HepG2 (cell line): ENCODE measurements around the gene GLUD2. TPM values are rescaled to one million over a fixed set of nuclear protein-coding genes. Genes with fewer than 3 reads are reported as not detected.

Experiments used
- BCL6 ChIP-seq: IDR thresholded peaks from 2 replicates; pipeline ENCODE4 v1.6.1; 2016; ENCODE audit warnings: missing genetic modification reagents, missing compliant biosample characterization
- FOXP1 ChIP-seq, 2 experiments: fragments of 450-650 bp in 1 of 2; IDR thresholded peaks; 2 replicates each; pipeline ENCODE4 v1.6.1; 2017 to 2018; ENCODE audit warnings: antibody characterized with exemption in 1 of 2
- HNRNPH1 ChIP-seq: fragments of 200-400 bp; formaldehyde crosslinking; optimal IDR thresholded peaks from 2 replicates; pipeline ENCODE3; 2017; ENCODE audit warnings: mild to moderate bottlenecking, low read depth, low read length
- ISL2 ChIP-seq: sonication (generic); formaldehyde crosslinking; IDR thresholded peaks from 2 replicates; pipeline ENCODE4 v1.5.0; 2020; ENCODE audit warnings: missing genetic modification reagents
- MED1 ChIP-seq: sonication (generic); formaldehyde crosslinking; IDR thresholded peaks from 2 replicates; pipeline ENCODE4 v1.4.0; 2020; ENCODE audit warnings: missing genetic modification reagents
- RBFOX2 ChIP-seq: fragments of 200-400 bp; formaldehyde crosslinking; IDR thresholded peaks from 2 replicates; pipeline ENCODE4 v1.6.1; 2017; ENCODE audit warnings: low read depth, mild to moderate bottlenecking, low read length
- THRA ChIP-seq: sonication (generic); formaldehyde crosslinking; IDR thresholded peaks from 2 replicates; pipeline ENCODE4 v1.4.0; 2020; ENCODE audit warnings: missing genetic modification reagents, borderline replicate concordance
- ZBED4 ChIP-seq: sonication (generic); formaldehyde crosslinking; IDR thresholded peaks from 2 replicates; pipeline ENCODE4 v1.4.0; 2020; ENCODE audit warnings: missing genetic modification reagents, borderline replicate concordance
- ZIK1 ChIP-seq: sonication (generic); formaldehyde crosslinking; IDR thresholded peaks from 2 replicates; pipeline ENCODE4 v1.5.0; 2020; ENCODE audit warnings: mild to moderate bottlenecking, low read depth, missing genetic modification reagents, borderline replicate concordance
- ZNF570 ChIP-seq: sonication (generic); formaldehyde crosslinking; IDR thresholded peaks from 2 replicates; pipeline ENCODE4 v1.4.0; 2020; ENCODE audit warnings: mild to moderate bottlenecking, missing genetic modification reagents, borderline replicate concordance
- polyA plus RNA-seq, 8 experiments: library from polyadenylated mRNA; depleted of rRNA in 3 of 8; stranded (reverse) in 7 of 8; unstranded in 1 of 8; fragments of >200 nt; fragmentation: Illumina TruSeq in 4 of 8; extraction: Trizol in 4 of 8; gene quantifications; 2 replicates each; pipeline versions ENCODE4 v1.2.1 to v1.2.3, GENCODE V29; 2011 to 2016; ENCODE audit warnings: low read depth in 4 of 8, missing spikeins in 1 of 8, mixed read lengths in 1 of 8; ENCODE audit not compliant: insufficient read depth in 1 of 8
- total RNA-seq, 5 experiments: library from RNA; depleted of rRNA; stranded (reverse); fragments of >200 nt; fragmentation: Illumina TruSeq; extraction: Trizol; gene quantifications; 2 replicates each; pipeline ENCODE4 v1.2.3, GENCODE V29; 2016; ENCODE audit warnings: low read depth in 1 of 5

The GLUD2 gene
- total and polyA plus RNA-seq, 2 of the 13 experiments (the other 11 are each of a cell fraction or from before 2014, with no cell fraction given): 3.4 to 8.0 TPM

- TF ChIP-seq BCL6: peak; percentile 63
- no peak for TF ChIP-seq ZIK1 (CRISPR knock-in tag)
- peak; percentile 73 for TF ChIP-seq ISL2 (CRISPR knock-in tag)
- no peak for TF ChIP-seq FOXP1 (IDR thresholded peaks at IDR 0.05)
- TF ChIP-seq FOXP1 (CRISPR knock-in tag; IDR thresholded peaks at IDR 0.05): peak; percentile 85
- TF ChIP-seq MED1 (CRISPR knock-in tag): peak; percentile 55
- TF ChIP-seq ZNF570 (CRISPR knock-in tag): no peak
- TF ChIP-seq HNRNPH1: no peak
- TF ChIP-seq THRA: no peak
- TF ChIP-seq RBFOX2: no peak
- TF ChIP-seq ZBED4 (CRISPR knock-in tag): no peak
Observed at GRCh38 chrX:121008920-121009319, 38.5 kb upstream of the GLUD2 start (continued).
